H1 (cell line): ENCODE measurements around the gene TM4SF1. TPM values are rescaled to one million over a fixed set of nuclear protein-coding genes. Genes with fewer than 3 reads are reported as not detected.

Experiments used
- CTCF ChIA-PET: fragments of 300-600 bp; sonication (Branson Sonifier 250); formaldehyde crosslinking; loops from one replicate; lab custom pipeline; 2021; ENCODE audit not compliant: partially characterized antibody; lab: Charles Lee
- POLR2A ChIA-PET: fragments of 300-600 bp; sonication (Branson Sonifier 250); formaldehyde crosslinking; loops from one replicate; lab custom pipeline; 2021; ENCODE audit warnings: inconsistent platforms; ENCODE audit not compliant: partially characterized antibody; lab: Charles Lee
- DNase-seq, 2 experiments: peaks; one replicate each; pipeline versions ENCODE4 v3.0.0 to v3.0.0-alpha.2; 2010 to 2022; ENCODE audit warnings: low spot score in 2 of 2, low read depth in 1 of 2, mixed read lengths in 1 of 2
- FAIRE-seq: peaks from 2 replicates; lab custom pipeline; 2011; peaks lifted over from hg19 to GRCh38; lab: Jason Lieb, UNC
- H2AFZ ChIP-seq: 2 replicates; pipeline ENCODE4 v1.8.1; 2012; ENCODE audit warnings: low read length, inconsistent platforms
- H2AK5ac ChIP-seq: 2 replicates; pipeline ENCODE4 v1.6.1; 2013; ENCODE audit warnings: low read depth, low read length
- H2BK120ac ChIP-seq: replicated peaks from 2 replicates; pipeline ENCODE3; 2013; ENCODE audit warnings: low read depth, low read length, inconsistent platforms
- H2BK12ac ChIP-seq: 2 replicates; pipeline ENCODE4 v1.6.1; 2013; ENCODE audit warnings: low read depth, low read length
- H2BK15ac ChIP-seq: 2 replicates; pipeline ENCODE4 v1.6.1; 2013; ENCODE audit warnings: low read length
- H2BK20ac ChIP-seq: 2 replicates; pipeline ENCODE4 v1.6.1; 2013; ENCODE audit warnings: low read length
- H2BK5ac ChIP-seq: 2 replicates; pipeline ENCODE4 v1.6.1; 2013; ENCODE audit warnings: low read depth, low read length
- H3K14ac ChIP-seq: 2 replicates; pipeline ENCODE4 v1.6.1; 2013; ENCODE audit warnings: inconsistent platforms; ENCODE audit not compliant: insufficient read length
- H3K18ac ChIP-seq: 2 replicates; pipeline ENCODE4 v1.6.1; 2013; ENCODE audit warnings: low read length; ENCODE audit errors: extremely low read depth
- H3K23ac ChIP-seq: 2 replicates; pipeline ENCODE4 v1.6.1; 2013; ENCODE audit warnings: inconsistent platforms; ENCODE audit not compliant: insufficient read length
- H3K23me2 ChIP-seq: 2 replicates; pipeline ENCODE4 v1.6.1; 2013; ENCODE audit warnings: low read depth, low read length
- H3K27ac ChIP-seq: 2 replicates; pipeline ENCODE4 v1.6.1; 2011; ENCODE audit warnings: low read depth, low read length, inconsistent platforms
- H3K27me3 ChIP-seq, 4 experiments: replicated peaks in 1 of 4; 1 replicate in 1 of 4; 2 replicates in 3 of 4; pipeline versions ENCODE4 v1.6.1 to v1.8.1; 2011 to 2013; ENCODE audit warnings: low read length in 3 of 4, mild to moderate bottlenecking in 3 of 4, inconsistent platforms in 2 of 4, mixed read lengths in 2 of 4, moderate library complexity in 1 of 4; ENCODE audit not compliant: control insufficient read depth in 3 of 4, insufficient read depth in 3 of 4; ENCODE audit errors: extremely low read depth in 1 of 4
- H3K36me3 ChIP-seq, 4 experiments: 2 replicates each; pipeline versions ENCODE4 v1.6.1 to v1.8.1; 2011 to 2013; ENCODE audit warnings: mild to moderate bottlenecking in 4 of 4, low read length in 3 of 4, moderate library complexity in 2 of 4, control low read depth in 1 of 4, inconsistent platforms in 1 of 4; ENCODE audit not compliant: insufficient read depth in 4 of 4, control insufficient read depth in 2 of 4
- H3K4ac ChIP-seq: replicated peaks from 2 replicates; pipeline ENCODE3; 2013; ENCODE audit warnings: low read length, low read depth, mixed read lengths, inconsistent platforms; ENCODE audit not compliant: insufficient read length
- H3K4me1 ChIP-seq, 4 experiments: replicated peaks in 1 of 4; 1 replicate in 1 of 4; 2 replicates in 3 of 4; pipeline versions ENCODE4 v1.6.1 to v1.8.1; 2011 to 2013; ENCODE audit warnings: low read length in 3 of 4, inconsistent platforms in 2 of 4, mixed read lengths in 1 of 4; ENCODE audit not compliant: insufficient read depth in 4 of 4, control insufficient read depth in 3 of 4
- H3K4me2 ChIP-seq, 2 experiments: 2 replicates each; pipeline versions ENCODE4 v1.6.1 to v1.8.1; 2011 to 2013; ENCODE audit warnings: low read depth in 2 of 2, low read length in 2 of 2, control low read depth in 1 of 2, inconsistent platforms in 1 of 2, mild to moderate bottlenecking in 1 of 2; ENCODE audit not compliant: insufficient read depth in 1 of 2
- H3K4me3 ChIP-seq, 4 experiments: fragments of 200-600, 300-600 bp in 1 of 4; sonication (generic), shearing (Covaris generic), sonication (Bioruptor Twin) in 1 of 4; 2 replicates each; pipeline versions ENCODE4 v1.5.1 to v1.8.1; 2011 to 2016; ENCODE audit warnings: low read length in 4 of 4, low read depth in 3 of 4, control low read depth in 2 of 4, inconsistent platforms in 2 of 4, mild to moderate bottlenecking in 2 of 4, mixed read lengths in 1 of 4, moderate library complexity in 1 of 4; ENCODE audit not compliant: insufficient read depth in 2 of 4; ENCODE audit errors: extremely low read depth in 1 of 4
- H3K56ac ChIP-seq: replicated peaks from 2 replicates; pipeline ENCODE3; 2013; ENCODE audit warnings: low read depth, mild to moderate bottlenecking, mixed read lengths, low read length, inconsistent platforms; ENCODE audit not compliant: insufficient read length
- H3K79me1 ChIP-seq: 2 replicates; pipeline ENCODE4 v1.6.1; 2013; ENCODE audit warnings: low read depth, low read length, control low read depth
- H3K79me2 ChIP-seq, 2 experiments: 2 replicates each; pipeline versions ENCODE4 v1.6.1 to v1.8.1; 2012 to 2013; ENCODE audit warnings: low read length in 2 of 2, mild to moderate bottlenecking in 2 of 2, inconsistent platforms in 1 of 2; ENCODE audit not compliant: insufficient read depth in 2 of 2, control insufficient read depth in 1 of 2
- H3K9ac ChIP-seq, 4 experiments: replicated peaks in 1 of 4; 1 replicate in 1 of 4; 2 replicates in 3 of 4; pipeline versions ENCODE4 v1.6.1 to v1.8.1; 2011 to 2013; ENCODE audit warnings: low read depth in 3 of 4, low read length in 3 of 4, control low read depth in 2 of 4, mild to moderate bottlenecking in 2 of 4, moderate library complexity in 2 of 4, inconsistent platforms in 1 of 4; ENCODE audit errors: extremely low read depth in 1 of 4
- H3K9me3 ChIP-seq, 2 experiments: 2 replicates each; pipeline versions ENCODE4 v1.6.1 to v1.8.1; 2012 to 2013; ENCODE audit warnings: mild to moderate bottlenecking in 2 of 2, moderate library complexity in 2 of 2, control low read depth in 1 of 2, inconsistent platforms in 1 of 2, low read depth in 1 of 2, low read length in 1 of 2, mixed read lengths in 1 of 2; ENCODE audit not compliant: insufficient read depth in 2 of 2
- H4K20me1 ChIP-seq, 2 experiments: replicated peaks in 1 of 2; 2 replicates each; pipeline versions ENCODE3 to v1.8.1; 2011 to 2013; ENCODE audit warnings: inconsistent platforms in 2 of 2, low read length in 2 of 2, mild to moderate bottlenecking in 1 of 2; ENCODE audit not compliant: insufficient read depth in 2 of 2, control insufficient read depth in 1 of 2
- H4K5ac ChIP-seq: 2 replicates; pipeline ENCODE4 v1.6.1; 2013; ENCODE audit warnings: low read length, low read depth, mixed read lengths, inconsistent platforms; ENCODE audit not compliant: insufficient read length
- H4K8ac ChIP-seq: 2 replicates; pipeline ENCODE4 v1.8.0; 2013; ENCODE audit warnings: mild to moderate bottlenecking, moderate library complexity, low read length, inconsistent platforms; ENCODE audit not compliant: insufficient read depth; ENCODE audit errors: extremely low read depth
- H4K91ac ChIP-seq: replicated peaks from 2 replicates; pipeline ENCODE3; 2013; ENCODE audit warnings: low read length, mixed read lengths, inconsistent platforms; ENCODE audit not compliant: insufficient read length
- SIX5 ChIP-seq: IDR thresholded peaks from 2 replicates; pipeline ENCODE4 v1.6.1; 2011; ENCODE audit warnings: mild to moderate bottlenecking, low read depth, low read length
- WGBS, 2 experiments: shearing (Covaris generic) in 1 of 2; methylation state at CpG; one replicate each; pipeline versions ENCODE4 v1.1.6 to v1.1.7; 2013 to 2015; ENCODE audit warnings: low lambda C conversion rate in 2 of 2, mixed read lengths in 2 of 2, inconsistent platforms in 1 of 2, low coverage in 1 of 2, missing lambda C conversion rate in 1 of 2; ENCODE audit not compliant: insufficient replicate concordance in 2 of 2, insufficient coverage in 1 of 2, insufficient read length in 1 of 2; ENCODE audit errors: extremely low coverage in 1 of 2, missing lambda C conversion rate in 1 of 2; 5-methylcytosine and 5-hydroxymethylcytosine counted together
- polyA plus RNA-seq, 7 experiments: library from polyadenylated mRNA; depleted of rRNA in 3 of 7; stranded (reverse) in 5 of 7; unstranded in 2 of 7; fragments of >200 nt in 5 of 7; fragments of 200-250 nt in 2 of 7; gene quantifications; 1 replicate in 5 of 7; 2 replicates in 1 of 7; 4 replicates in 1 of 7; pipeline versions ENCODE4 v1.2.1 to v1.2.3, GENCODE V29; 2011 to 2013; ENCODE audit warnings: missing spikeins in 2 of 7, mixed read lengths in 2 of 7
- total RNA-seq: library from RNA; stranded (reverse); fragmentation: NEBNext Ultra II Directional; extraction: Animal tissue kit (Norgen Biotek cat#: 25700); gene quantifications from 2 replicates; pipeline ENCODE4 v1.2.1, GENCODE V29; 2021

Gene TM4SF1
- total and polyA plus RNA-seq, 2 of the 8 experiments (the other 6 are each of a cell fraction or from before 2014, with no cell fraction given), result 0.26 to 1.3 TPM

- CTCF ChIA-PET, result interaction anchor here (0.6 to 1.3 kb wide), 2 partner anchors 165 to 390 kb away, joined by 3 read pairs; no protein-coding TSS in a partner anchor
- no peak for FAIRE-seq
These were observed 40.3 kb upstream of the TM4SF1 start for GRCh38 chr3:149417727-149418126.

More at GRCh38 chr3:149417727-149418126, 40.3 kb upstream of the TM4SF1 start:
- DNase-seq, result no peak
- H3K9ac ChIP-seq, result no peak overlapping the region
- no peak overlapping the region for H2BK12ac ChIP-seq
- POLR2A ChIA-PET, result no interaction called here
- no peak overlapping the region for H3K4me2 ChIP-seq
- no peak overlapping the region for H2BK15ac ChIP-seq
- H4K20me1 ChIP-seq, result no peaks in the 10 kb centered on the region
- H3K27me3 ChIP-seq, result no peaks in the 10 kb centered on the region
- H2BK5ac ChIP-seq, result no peak overlapping the region
- H3K14ac ChIP-seq, result no peak overlapping the region
- H3K4ac ChIP-seq, result no peak overlapping the region
- no peak overlapping the region for H4K5ac ChIP-seq
- no peak overlapping the region for H3K23ac ChIP-seq
- H3K56ac ChIP-seq, result no peak overlapping the region
- no peak overlapping the region for H2AK5ac ChIP-seq
- no peak overlapping the region for H4K91ac ChIP-seq
- H4K8ac ChIP-seq, result no peak overlapping the region
- no peaks in the 10 kb centered on the region for H3K79me2 ChIP-seq
- no peaks in the 10 kb centered on the region for H3K79me1 ChIP-seq
- H2BK20ac ChIP-seq, result no peak overlapping the region
- H3K27ac ChIP-seq, result no peak overlapping the region
- no peak overlapping the region for H2AFZ ChIP-seq
- H3K4me3 ChIP-seq, result no peak overlapping the region
- TF ChIP-seq SIX5, result no peak
- H3K9me3 ChIP-seq, result no peaks in the 10 kb centered on the region
- H2BK120ac ChIP-seq, result no peak overlapping the region
- no peaks in the 10 kb centered on the region for H3K36me3 ChIP-seq
- H3K4me1 ChIP-seq, result no peaks in the 10 kb centered on the region
- H3K18ac ChIP-seq, result no peak overlapping the region
- no peaks in the 10 kb centered on the region for H3K23me2 ChIP-seq
- WGBS, 2 experiments, result 92% methylated on average over 2 of the region's 2 CpGs; no CpG with 5 or more reads in 1 of the 2 experiments
